Thoracic aorta (tissue), 2 donors: ENCODE measurements around the gene PRKCA. TPM values are rescaled to one million over a fixed set of nuclear protein-coding genes. Genes with fewer than 3 reads are reported as not detected.

Source experiments
- ATAC-seq: fragments of 150-250 bp; one replicate; pipeline ENCODE4 v1.8.0; 2017; ENCODE audit warnings: low read depth; ENCODE audit not compliant: insufficient number of reproducible peaks, low FRiP score
- DNase-seq: peaks from one replicate; pipeline ENCODE4 v3.0.0-alpha.2; 2020; ENCODE audit warnings: low spot score
- H3K27ac ChIP-seq, 2 donors: fragments of 200-600 bp; sonication (generic); 1 replicate in 1 of 2; 2 replicates in 1 of 2; pipeline ENCODE4 v1.5.1; 2016; ENCODE audit warnings: mild to moderate bottlenecking in 2 of 2, moderate library complexity in 2 of 2
- H3K27me3 ChIP-seq: fragments of 200-600 bp; sonication (generic); replicated peaks from 2 replicates; pipeline ENCODE4 v1.6.0; 2016; ENCODE audit warnings: mild to moderate bottlenecking; ENCODE audit not compliant: insufficient read depth
- H3K36me3 ChIP-seq: fragments of 200-600 bp; sonication (generic); one replicate; pipeline ENCODE4 v1.5.1; 2016
- H3K4me1 ChIP-seq, 2 donors: fragments of 200-600 bp; sonication (generic); 1 replicate in 1 of 2; 2 replicates in 1 of 2; pipeline versions ENCODE4 v1.5.1 to v1.6.0; 2016; ENCODE audit warnings: low read depth in 2 of 2, mild to moderate bottlenecking in 1 of 2; ENCODE audit not compliant: control insufficient read depth in 1 of 2
- H3K4me3 ChIP-seq: fragments of 200-600 bp; sonication (generic); 2 replicates; pipeline ENCODE4 v1.5.1; 2016; ENCODE audit warnings: mild to moderate bottlenecking
- H3K9me3 ChIP-seq: fragments of 200-600 bp; sonication (generic); 2 replicates; pipeline ENCODE4 v1.5.1; 2016
- CTCF ChIP-seq: fragments of 200-600 bp; sonication (generic); IDR thresholded peaks from one replicate; pipeline ENCODE4 v1.5.1; 2019; ENCODE audit warnings: antibody characterized with exemption
- total RNA-seq, 2 donors: library from RNA; depleted of rRNA; stranded (reverse); fragments of >200 nt; gene quantifications; one replicate each; pipeline versions ENCODE4 v1.1.0 to v1.2.3, GENCODE V29; 2016

Gene PRKCA
- total RNA-seq, 2 donors from 2014 or later, result 9.1 to 11.6 TPM

DNA sequence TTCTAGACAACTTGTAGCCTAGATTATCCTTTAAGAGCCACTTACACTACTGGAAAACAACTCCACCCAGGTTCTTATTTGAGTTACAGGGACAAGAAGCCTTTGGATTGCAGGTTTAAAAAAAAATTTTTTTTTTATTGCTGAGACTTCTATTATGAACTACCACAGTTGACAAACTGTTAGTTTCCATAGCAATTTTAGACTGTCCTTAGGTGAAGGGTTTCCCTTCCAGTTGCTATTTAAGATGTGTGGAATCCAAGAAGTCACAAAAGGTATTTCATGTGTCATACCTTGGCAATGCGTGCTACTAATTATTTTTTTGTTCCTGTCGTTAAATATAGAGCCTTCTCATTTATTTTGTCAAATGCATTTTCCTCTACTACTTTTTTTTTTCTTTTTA is 253.2 kb downstream of the PRKCA start:
- no peak overlapping the region for H3K27ac ChIP-seq

GRCh38 chr17:66557200-66557599 is 254.8 kb downstream of the PRKCA start:
- H3K4me1 ChIP-seq, result no peaks in the 10 kb centered on the region
- H3K4me3 ChIP-seq, result no peak overlapping the region
- ATAC-seq (no peak), DNase-seq (no peak)
- no peaks in the 10 kb centered on the region for H3K36me3 ChIP-seq
- TF ChIP-seq CTCF, result no peak
- no peaks in the 10 kb centered on the region for H3K27me3 ChIP-seq
- no peak overlapping the region for H3K27ac ChIP-seq
- H3K9me3 ChIP-seq, result no peaks in the 10 kb centered on the region

More for the DNA sequence above, 253.2 kb downstream of the PRKCA start:
- DNase-seq, result no peak
- Histone ChIP-seq H3K36me3 (no peaks in the 10 kb centered on the region), H3K4me1 (no peaks in the 10 kb centered on the region), H3K9me3 (no peaks in the 10 kb centered on the region), H3K27me3 (no peaks in the 10 kb centered on the region), H3K4me3 (no peak overlapping the region)
- TF ChIP-seq CTCF, result no peak
- ATAC-seq, result no peak

DNA sequence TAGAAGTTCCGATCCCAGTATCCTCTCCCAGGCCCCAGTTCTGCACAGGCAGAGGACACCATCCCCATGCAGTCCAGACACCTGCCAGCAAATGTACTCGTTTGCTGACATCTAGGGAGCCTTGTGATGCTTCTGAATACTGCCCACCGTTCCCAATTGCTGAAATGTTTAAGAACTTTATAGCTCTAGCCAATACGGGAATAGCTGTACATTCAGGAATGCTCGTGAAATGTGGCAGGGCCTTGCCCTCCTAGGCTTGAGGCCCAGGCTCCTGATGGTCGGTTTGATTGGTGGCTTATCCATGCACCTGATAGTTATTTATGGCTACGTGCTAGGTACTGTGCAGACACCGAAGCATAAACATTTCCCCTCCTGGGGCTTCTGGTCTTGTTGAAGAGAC is 255.5 kb downstream of the PRKCA start:
- no peak overlapping the region for H3K4me3 ChIP-seq
- DNase-seq (no peak), ATAC-seq (no peak)
- no peak for TF ChIP-seq CTCF
- H3K4me1 ChIP-seq, result no peaks in the 10 kb centered on the region
- H3K9me3 ChIP-seq, result no peaks in the 10 kb centered on the region
- no peaks in the 10 kb centered on the region for H3K27me3 ChIP-seq
- no peaks in the 10 kb centered on the region for H3K36me3 ChIP-seq
- H3K27ac ChIP-seq, result no peak overlapping the region

DNA sequence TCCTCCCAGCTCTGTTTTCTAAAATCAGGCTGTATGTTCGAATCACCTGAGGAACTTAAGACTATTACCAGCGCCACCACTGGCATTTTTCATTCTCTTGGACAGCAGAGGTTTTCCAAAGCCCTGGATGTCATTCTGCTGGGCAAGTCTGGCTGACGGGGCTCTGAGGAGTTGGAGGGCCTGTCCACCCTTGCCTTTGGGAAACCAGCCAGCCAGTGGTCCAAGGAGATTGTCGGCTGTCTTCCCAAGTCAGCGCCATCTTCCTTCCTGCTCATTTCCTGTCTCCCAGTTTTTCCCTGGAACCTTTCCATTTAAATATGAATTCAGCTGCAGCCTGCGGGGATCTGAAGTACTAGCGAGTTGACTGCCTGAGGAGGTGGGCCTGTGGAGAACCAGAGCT is 258.3 kb downstream of the PRKCA start:
- H3K27ac ChIP-seq, result no peak overlapping the region
- no peaks in the 10 kb centered on the region for H3K4me1 ChIP-seq
- no peaks in the 10 kb centered on the region for H3K9me3 ChIP-seq
- no peak for TF ChIP-seq CTCF
- no peaks in the 10 kb centered on the region for H3K36me3 ChIP-seq
- no peak overlapping the region for H3K4me3 ChIP-seq
- ATAC-seq (no peak), DNase-seq (no peak)
- no peaks in the 10 kb centered on the region for H3K27me3 ChIP-seq

GRCh38 chr17:66562119-66562518 is 259.7 kb downstream of the PRKCA start:
- ATAC-seq (no peak), DNase-seq (no peak)
- Histone ChIP-seq H3K27me3 (no peaks in the 10 kb centered on the region), H3K4me3 (no peak overlapping the region), H3K36me3 (no peaks in the 10 kb centered on the region), H3K27ac (no peak overlapping the region), H3K9me3 (no peaks in the 10 kb centered on the region), H3K4me1 (no peaks in the 10 kb centered on the region)
- no peak for TF ChIP-seq CTCF
